Stimulated activated CD4-positive, alpha-beta T cell treated with anti-CD3 and anti-CD28 coated beads, Interleukin-12 subunit alpha, Interleukin-12 subunit beta, amount 100 ng/mL, for 48 hours (primary cell): ENCODE results near the gene SH2D3C.
"Not testable (repeated sequence)": the region's sequence is repeated elsewhere in the genome, so short reads cannot be mapped to it uniquely, and the experiment has no call there.

Source experiments
- DNase-seq, 3 donors: peaks; one replicate each; pipeline ENCODE4 v3.0.0-alpha.2; 2020; ENCODE audit warnings: low read depth in 2 of 3, low spot score in 1 of 3

Gene SH2D3C

GRCh38 chr9:127785023-127785932, 6.8 kb upstream of the SH2D3C start:
- DNase-seq, result peak; percentile 79 to 86 (median 83)

- peak in 1 of 3 donors; percentile 53 for DNase-seq
Observed at GRCh38 chr9:127783111-127784008, 4.9 kb upstream of the SH2D3C start.

DNA sequence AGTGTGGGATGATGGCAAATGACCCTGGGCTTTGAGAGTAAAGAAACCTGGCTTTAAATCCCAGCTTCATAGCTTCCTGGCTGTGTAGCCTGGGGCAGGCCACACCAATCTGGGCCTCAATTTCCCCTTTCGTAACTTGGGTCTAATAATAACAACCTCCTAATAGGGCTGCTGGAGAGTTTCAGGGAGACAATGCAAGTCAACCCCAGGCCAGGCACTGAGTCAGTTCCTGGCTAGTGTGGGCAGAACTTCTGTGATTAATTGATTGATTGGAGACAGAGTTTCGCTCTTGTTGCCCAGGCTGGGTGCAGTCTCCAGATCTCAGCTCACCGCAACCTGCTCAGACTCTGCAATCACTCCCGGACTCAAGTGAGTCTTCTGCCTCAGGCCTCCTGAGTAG, 3.3 kb upstream of the SH2D3C start:
- no peak for DNase-seq

DNA sequence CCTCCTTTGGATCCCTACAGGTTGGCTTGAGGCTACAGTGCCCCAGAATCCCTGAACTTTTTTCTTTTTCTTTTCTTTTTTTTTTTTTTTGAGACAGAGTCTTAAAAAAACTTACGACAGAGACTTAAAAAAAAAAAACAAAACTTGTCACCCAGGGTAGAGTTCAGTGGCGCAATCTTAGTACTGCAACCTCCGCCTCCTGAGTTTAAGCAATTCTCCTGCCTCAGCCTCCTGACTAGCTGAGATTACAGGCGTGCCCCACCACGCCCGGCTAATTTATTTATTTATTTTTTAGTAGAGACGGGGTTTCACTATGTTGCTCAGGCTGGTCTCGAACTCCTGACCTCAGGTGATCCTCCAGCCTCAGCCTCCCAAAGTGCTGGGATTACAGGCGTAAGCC, 2.4 kb upstream of the SH2D3C start:
- DNase-seq, result not testable (repeated sequence)

DNA sequence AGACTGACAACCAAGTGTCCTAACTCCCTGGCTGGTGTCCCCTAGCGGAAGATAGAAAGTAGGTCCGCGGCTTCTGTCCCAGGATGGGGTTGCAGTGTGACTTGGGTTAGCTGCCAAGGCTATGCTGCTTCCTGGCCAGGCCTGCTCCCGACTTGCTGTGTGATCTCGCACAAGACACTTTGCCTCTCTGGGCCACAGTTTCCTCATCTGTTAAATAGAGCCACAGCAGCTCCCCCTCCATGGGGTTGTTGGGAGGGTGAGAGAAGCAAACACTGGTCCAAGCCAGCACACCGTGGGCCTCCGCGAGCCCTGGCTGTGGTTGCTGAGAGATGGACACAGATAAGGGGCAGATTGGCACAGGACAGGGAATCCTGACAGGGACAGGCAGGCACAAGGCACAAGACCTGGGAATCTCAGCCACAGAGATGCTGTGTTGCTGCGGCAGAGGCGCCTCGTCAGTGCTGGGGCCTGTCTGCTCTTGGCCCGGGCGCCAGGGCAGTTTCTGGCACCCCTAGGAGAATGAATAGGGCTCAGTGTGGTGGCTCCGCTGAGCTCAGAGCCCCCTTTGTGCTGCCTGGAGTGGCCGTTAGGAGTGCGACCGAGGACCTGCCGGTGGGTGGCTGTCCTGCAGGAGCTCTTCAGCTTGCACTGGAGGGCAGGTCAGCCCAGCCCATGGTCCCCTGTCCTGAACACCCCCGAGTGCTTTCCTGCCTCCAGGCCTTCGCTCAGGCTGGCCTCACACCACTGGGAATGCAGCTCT, 1.8 kb upstream of the SH2D3C start:
- DNase-seq, result no peak

DNA sequence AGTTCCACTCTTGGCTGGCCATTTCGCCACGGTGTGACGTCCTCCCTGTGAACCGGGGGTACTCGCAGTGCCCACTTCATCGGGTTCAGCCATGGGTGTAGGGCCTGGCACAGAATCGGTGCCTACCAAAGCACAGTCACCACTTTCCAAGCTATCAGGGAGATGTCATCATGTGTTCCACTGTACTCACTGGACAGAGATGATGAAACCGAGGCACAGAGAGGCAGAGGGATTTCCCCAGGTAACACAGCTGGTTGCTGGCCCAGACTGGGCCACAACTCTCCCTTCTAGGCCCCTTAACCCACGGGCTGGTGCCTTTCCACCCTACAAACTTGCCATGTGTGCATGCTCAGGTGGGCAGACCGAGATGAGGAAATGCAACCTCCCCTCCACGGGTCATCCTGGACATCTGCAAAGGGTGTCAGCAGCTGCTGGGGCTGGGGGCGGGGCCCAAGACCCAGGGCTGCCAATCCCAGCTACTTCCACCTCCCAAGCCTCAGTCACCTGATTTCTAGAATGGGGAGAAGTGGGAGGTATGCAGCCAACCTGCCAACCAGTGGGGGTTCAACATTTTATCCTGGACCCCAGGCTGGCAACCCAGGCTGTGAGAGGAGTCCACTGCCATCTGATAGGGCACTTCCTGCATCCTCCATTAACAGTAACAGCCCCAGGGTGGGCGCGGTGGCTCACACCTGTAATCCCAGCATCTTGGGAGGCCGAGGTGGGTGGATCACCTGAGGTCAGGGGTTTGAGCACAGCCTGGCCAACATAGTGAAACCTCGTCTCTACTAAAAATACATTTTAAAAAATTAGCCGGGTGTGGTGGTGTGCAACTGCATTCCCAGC, 893 bp upstream of the SH2D3C start:
- peak in 1 of 3 donors; percentile 55 for DNase-seq

DNA sequence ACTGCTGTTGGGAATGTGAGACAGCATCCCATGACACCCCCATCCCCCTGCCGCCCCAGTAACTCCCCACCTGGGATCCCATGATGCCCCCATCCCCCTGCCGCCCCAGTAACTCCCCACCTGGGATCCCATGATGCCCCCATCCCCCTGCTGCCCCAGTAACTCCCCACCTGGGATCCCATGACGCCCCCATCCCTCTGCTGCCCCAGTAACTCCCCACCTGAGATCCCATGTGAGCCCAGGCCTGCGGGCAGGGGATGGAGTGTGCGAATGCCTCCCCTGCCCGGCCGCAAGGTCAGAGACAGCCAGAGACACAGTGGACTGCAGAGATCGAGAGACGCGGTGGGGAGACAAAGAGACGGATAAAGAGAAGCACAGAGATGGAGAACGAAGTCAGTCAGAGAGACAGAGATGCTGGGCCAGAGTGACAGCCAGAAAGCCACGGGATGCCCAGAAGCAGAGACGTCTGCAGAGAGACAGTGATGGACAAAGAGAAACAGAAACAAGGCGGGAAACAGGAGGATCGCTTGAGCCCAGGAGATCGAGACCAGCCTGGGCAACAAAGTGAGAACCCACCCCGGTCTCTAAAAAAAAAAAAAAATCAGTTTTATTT, 992 bp downstream of the SH2D3C start:
- no peak for DNase-seq

GRCh38 chr9:127776924-127777289, 1.6 kb downstream of the SH2D3C start:
- no peak for DNase-seq

DNA sequence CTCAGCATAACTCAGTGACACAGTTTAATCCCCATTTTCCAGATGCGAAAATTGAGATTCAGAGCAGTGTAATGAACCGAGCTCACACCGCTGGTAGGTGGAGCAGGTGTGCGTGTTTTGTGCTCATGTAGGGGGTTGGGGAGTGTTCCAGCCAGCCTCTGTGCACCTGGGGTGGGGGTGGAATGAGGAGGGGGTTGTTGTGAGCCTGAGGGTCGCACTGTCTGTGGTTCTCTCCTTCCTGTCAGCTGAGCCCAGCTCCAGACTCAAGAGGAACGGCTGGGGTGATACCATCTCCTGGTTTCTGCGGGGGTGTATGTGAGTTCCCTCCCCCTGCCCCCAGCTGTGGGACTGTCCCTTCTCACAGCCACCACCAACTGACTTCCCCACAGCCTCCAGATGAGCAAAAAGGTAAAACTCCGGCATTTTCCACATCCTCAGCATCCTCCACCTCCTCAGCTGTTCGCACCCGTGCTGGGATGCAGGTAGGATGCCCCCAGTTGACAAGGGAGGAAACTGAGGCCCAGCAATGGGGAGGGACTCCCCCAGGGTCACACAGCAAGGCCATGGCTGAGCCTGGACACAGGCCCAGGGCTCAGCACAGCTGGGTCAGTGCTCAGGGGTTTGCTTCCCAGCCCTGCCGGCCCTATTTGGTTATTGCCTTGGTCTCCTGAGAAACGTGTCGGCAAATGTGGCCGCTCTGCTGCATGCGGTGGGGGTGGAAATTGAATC, 2.1 kb downstream of the SH2D3C start:
- peak in 2 of 3 donors; percentile 58 to 61 for DNase-seq

DNA sequence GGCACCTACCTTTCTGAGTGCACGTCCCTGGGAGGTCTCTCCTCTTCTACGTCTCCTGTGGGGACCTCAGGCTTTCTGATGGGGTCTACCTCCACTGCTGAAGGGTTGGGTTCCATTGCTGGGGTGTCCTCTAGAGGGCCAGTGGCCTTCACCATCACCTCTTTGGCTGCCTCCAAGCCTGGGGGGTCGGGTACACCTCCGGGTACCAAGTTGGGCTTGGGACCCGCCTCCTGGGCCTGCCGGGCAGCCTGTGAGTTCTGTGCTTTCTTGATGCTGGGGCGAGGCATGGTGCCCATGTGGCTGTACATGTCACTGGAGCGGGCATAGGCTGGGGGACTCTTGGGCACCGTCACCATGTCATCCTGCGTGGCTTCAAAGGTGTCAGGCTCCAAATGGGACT, 4.5 kb downstream of the SH2D3C start:
- DNase-seq, result no peak

DNA sequence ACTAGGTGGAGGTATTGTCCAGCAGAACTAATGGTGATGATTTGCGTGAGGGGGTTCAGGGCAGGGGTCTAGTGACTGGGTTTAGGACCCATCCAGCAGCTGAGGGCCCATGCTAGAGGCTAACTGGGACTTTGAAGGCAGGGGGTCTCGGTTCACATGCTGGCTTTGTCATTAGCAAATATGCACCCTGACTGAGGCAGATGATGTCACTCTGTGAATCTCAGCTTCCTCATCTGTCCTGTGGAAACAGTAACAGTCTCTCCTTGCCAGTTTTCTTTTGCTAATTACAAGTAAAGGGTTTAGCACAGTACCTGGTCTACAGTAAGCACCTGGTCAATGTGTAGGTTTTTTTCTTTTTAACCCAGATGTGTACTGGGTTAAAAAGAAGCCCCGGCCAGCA, 5.2 kb downstream of the SH2D3C start:
- no peak for DNase-seq

DNA sequence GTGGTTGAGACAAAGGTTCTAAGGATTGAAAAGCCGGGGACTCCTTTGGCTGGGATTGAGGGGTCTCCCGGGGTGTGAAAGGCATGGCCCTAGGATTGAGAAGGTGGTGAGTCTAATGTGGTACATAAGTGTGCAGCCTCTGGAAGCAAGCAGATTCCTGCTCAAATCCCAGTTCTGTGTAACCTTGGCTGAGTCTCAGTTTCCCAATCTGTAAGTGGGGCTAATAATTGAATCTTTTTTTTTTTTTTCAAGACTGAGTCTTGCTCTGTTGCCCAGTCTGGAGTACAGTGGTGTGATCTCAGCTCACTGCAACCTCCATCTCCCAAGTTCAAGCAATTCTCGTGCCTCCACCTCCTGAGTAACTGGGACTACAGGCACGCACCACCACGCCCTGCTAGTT, 5.9 kb downstream of the SH2D3C start:
- no peak for DNase-seq

- DNase-seq, result no peak
Observed at GRCh38 chr9:127771570-127772189, 6.8 kb downstream of the SH2D3C start.

DNA sequence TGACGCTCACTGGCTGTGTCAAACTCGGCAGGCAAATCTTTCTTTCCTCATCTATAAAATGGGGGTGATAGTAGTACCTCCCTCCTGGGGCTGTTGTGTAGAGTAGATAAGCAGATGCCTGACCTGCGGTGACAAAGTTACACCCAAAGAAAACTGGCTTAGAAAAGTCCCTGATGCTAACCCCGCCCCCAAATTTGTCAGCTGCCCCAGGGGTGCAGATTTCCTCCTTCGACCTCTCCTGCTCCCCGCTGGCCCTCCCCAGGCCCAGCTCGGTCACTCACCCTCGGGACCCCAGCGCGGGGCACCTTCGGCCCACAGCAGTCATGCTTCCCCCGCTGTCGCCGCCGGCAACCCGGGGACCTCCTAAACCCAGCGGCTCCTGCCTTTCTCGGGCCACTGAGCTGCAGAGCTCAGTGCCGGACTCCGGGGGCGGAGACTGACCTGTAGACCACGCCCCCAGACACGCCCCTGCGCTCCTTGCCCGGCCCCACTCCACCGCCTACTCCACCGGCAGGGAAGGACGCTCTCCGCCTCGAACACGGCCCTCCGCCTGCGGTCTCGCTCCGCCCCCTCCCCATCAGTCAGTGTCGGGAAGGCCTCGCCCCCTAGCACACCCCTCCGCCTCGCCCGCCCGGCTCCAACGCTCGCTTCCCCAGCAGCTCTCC, 7.4 kb downstream of the SH2D3C start:
- peak; percentile 96 to 97 (median 96) for DNase-seq

GRCh38 chr9:127770583-127770904, 7.9 kb downstream of the SH2D3C start:
- DNase-seq, result no peak

DNA sequence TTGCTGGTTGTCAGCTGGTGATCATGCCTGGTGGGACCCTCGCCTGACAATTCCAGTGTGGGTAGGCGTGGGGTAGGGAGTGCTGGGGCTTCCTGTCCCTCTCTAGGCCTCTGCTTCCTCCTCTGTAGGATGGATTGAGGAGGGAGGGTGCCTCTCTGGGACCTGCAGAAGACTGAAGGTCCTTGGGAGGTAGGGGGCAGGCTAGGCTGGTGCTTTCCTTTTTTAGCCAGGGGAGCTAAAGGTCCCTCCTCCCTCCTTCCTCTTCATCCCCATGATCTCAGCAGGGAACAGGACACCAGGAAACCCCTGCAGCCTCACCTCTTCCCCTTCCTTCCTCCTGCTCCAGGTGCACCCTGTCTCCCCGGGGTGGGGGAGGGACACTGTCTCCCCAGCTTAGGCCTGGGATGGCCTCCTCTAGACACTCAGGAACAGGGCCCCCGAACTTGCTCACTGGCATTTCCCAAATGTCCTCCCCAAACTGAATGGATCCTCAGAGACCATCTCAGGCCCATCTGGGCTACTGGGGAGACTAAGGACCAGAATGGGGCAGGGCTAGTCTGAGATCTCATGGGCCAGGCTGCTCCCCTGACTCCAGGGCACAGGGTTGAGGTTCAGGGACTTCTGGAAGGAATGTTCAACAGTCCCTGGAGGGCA, 8.4 kb downstream of the SH2D3C start:
- DNase-seq, result no peak

- DNase-seq, result no peak
Observed at GRCh38 chr9:127769101-127769500, 9.4 kb downstream of the SH2D3C start.

DNA sequence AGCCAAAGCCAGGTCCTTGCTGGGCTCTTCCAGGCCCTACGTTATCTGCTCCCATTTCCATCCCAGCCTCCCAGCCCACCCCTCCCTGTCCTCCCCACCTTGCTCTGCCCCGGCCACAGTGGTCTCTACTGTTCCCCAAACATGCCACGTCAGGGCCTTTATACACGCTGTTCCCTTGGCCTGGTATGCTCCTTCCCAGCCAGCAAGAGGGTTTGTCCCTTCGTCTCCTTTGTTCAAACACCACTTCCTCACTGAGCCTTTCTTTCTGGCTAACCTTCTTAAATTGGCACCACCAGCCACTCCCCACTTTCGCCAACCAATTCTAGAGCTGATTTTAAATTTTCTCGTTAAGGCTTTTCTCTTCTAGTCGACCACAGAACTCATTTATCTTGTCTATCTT, 9.8 kb downstream of the SH2D3C start:
- no peak for DNase-seq
